GM12864 (cell line): Measurements from ENCODE around the gene GALNT10.

Experiments used
- DNase-seq: peaks from one replicate; pipeline ENCODE4 v3.0.0-alpha.2; 2011; ENCODE audit warnings: low read depth
- H3K4me3 ChIP-seq: 2 replicates; pipeline ENCODE4 v1.5.1; 2011; ENCODE audit warnings: mild to moderate bottlenecking, low read depth, low read length, control low read depth
- CTCF ChIP-seq: IDR thresholded peaks from 2 replicates; pipeline ENCODE4 v1.5.1; 2011; ENCODE audit warnings: low read depth, mild to moderate bottlenecking, moderate library complexity, low read length, control low read depth, inconsistent platforms; ENCODE audit errors: missing control alignments

GALNT10 gene

GRCh38 chr5:154409230-154409840, 218.8 kb downstream of the GALNT10 start:
- no peak overlapping the region for H3K4me3 ChIP-seq
- DNase-seq: no peak
- TF ChIP-seq CTCF: no peak

DNA sequence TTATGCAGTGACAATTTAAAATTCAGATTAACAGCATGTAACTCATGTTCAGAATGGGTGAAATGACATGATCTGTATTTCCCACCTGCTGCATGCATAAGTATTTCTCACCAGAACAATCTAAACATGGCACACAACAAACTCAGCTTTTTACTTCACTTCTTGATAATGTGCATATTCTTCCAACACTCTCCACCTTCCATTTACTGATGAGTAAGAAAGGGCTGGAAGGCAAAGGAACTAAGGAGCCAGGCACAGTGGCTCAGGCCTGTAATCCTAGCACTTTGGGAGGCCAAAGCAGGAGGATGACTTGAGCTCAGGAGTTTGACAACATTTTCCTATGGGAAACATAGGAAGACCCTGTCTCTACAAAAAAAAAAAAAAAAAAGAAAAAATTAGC, 219.5 kb downstream of the GALNT10 start:
- no peak overlapping the region for H3K4me3 ChIP-seq
- DNase-seq: no peak
- no peak for TF ChIP-seq CTCF

DNA sequence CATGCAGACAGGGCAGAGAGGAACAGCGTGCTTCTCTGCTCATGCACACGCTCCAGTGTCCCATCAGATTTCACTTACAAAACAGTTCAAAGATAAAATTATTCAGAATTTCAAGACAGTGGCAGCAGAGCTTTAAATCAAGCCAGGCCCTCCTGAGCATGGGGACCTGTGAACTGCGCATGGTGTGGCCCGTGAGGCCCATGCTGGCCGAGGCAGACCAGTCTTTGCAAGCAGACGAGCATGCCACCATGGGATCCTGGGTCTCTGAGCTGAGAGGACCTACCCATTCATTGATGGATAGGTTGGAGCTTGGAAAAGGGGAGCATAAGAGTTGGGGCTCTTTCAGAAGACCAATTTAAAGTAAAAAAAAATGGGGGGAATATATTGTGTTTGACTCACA, 220.3 kb downstream of the GALNT10 start:
- DNase-seq: no peak
- TF ChIP-seq CTCF: no peak
- H3K4me3 ChIP-seq: no peak overlapping the region

- DNase-seq: no peak
- no peak overlapping the region for H3K4me3 ChIP-seq
- no peak for TF ChIP-seq CTCF
These were observed 220.8 kb downstream of the GALNT10 start for GRCh38 chr5:154411338-154411737.

GRCh38 chr5:154412316-154412715, 221.8 kb downstream of the GALNT10 start:
- DNase-seq: no peak

DNA sequence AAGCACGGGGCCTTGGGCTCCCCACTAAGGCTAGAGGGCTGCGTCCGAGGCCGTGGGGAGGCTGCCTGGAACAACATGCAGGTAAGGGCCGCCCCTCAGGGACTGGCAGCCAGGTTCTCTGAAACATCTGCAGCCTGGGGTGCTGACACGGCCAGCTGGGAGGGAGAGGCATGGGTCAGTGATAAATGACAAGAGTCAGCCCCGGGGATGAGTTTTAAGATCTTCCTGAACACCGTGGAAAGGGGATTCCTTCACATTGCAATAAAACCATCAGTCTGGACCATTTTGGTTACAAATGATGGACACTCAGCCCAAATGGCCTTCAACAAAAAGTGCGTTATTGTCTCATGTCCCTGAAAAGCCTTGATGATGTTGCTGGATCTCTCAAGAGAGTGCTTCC, 222.4 kb downstream of the GALNT10 start:
- no peak for TF ChIP-seq CTCF
- no peak overlapping the region for H3K4me3 ChIP-seq
- no peak for DNase-seq

More at GRCh38 chr5:154412316-154412715, 221.8 kb downstream of the GALNT10 start:
- no peak for TF ChIP-seq CTCF
- no peak overlapping the region for H3K4me3 ChIP-seq

- DNase-seq: no peak
- no peak overlapping the region for H3K4me3 ChIP-seq
- no peak for TF ChIP-seq CTCF
These were observed 224.6 kb downstream of the GALNT10 start for GRCh38 chr5:154415114-154415513.
